Measurements from ENCODE around the gene NCOR2.

Gene NCOR2

GRCh38 chr12:124583854-124584253, 16.4 kb upstream of the NCOR2 start:
- peaks cover 9% of the 10 kb centered on the region for H3K27me3 ChIP-seq (ENCODE audit: control insufficient read depth, insufficient read depth, low read length)
- no peaks in the 10 kb centered on the region for H3K36me3 ChIP-seq (ENCODE audit: insufficient read depth, low read length)
- H3K4me3 ChIP-seq (ENCODE audit: low read length), result no peak overlapping the region
- H3K9me3 ChIP-seq (replicated peaks; ENCODE audit: low read length), result peaks cover 14% of the 10 kb centered on the region
- no peak overlapping the region for H3K4me2 ChIP-seq (ENCODE audit: low read length)
- peaks cover 5% of the 10 kb centered on the region for H3K4me1 ChIP-seq (ENCODE audit: control insufficient read depth, insufficient read depth, low read length)
- H3K9ac ChIP-seq (ENCODE audit: low read depth, low read length), result no peak overlapping the region

GRCh38 chr12:124582108-124582424, 14.7 kb upstream of the NCOR2 start:
- Histone ChIP-seq H3K4me3 (ENCODE audit: low read length) (no peak overlapping the region), H3K4me2 (ENCODE audit: low read length) (no peak overlapping the region), H3K9ac (ENCODE audit: low read depth, low read length) (no peak overlapping the region), H3K36me3 (ENCODE audit: insufficient read depth, low read length) (no peaks in the 10 kb centered on the region), H3K9me3 (replicated peaks; ENCODE audit: low read length) (peaks cover 14% of the 10 kb centered on the region), H3K27me3 (ENCODE audit: control insufficient read depth, insufficient read depth, low read length) (peaks cover 9% of the 10 kb centered on the region), H3K4me1 (ENCODE audit: control insufficient read depth, insufficient read depth, low read length) (no peaks in the 10 kb centered on the region)

DNA sequence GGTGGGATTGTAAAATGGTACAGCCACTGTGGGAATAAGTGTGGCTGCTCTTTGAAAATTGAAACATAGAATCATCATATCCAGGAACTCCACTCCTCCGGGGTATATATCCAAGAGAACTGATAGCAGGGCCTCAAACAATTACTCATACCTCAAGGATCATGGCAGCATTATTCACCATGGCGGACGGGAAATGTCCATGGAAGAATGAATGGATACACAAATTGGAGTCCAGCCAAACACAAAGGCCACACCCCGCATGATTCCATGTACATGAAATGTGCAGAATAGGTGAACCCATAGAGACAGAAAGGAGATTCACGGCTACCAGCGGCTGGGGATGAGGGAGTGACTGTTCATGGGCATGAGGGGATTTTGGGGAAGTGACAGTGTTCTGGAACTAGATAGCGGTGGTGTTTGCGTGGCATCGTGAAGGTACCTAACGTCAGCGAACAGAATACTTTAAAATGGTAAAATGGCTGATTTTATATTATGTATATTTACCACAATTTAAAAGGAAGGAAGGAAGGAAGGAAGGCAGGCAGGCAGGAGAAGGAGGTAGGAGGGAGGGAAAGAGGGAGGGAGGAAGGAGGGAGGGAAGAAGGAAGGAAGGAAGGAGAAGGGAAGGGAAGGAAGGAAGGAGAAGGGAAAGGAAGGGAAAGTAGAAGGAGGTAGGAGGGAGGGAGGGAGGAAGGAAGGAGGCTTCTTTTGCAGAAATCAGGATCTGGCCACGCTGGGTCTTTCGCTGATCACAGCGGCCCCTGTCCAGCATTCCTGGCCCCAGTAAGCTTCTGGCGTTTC, 14.1 kb upstream of the NCOR2 start:
- Histone ChIP-seq H3K9me3 (replicated peaks; ENCODE audit: low read length) (peaks cover 14% of the 10 kb centered on the region), H3K4me3 (ENCODE audit: low read length) (no peak overlapping the region), H3K27me3 (ENCODE audit: control insufficient read depth, insufficient read depth, low read length) (peaks cover 6% of the 10 kb centered on the region), H3K4me2 (ENCODE audit: low read length) (no peak overlapping the region), H3K4me1 (ENCODE audit: control insufficient read depth, insufficient read depth, low read length) (no peaks in the 10 kb centered on the region), H3K9ac (ENCODE audit: low read depth, low read length) (no peak overlapping the region), H3K36me3 (ENCODE audit: insufficient read depth, low read length) (no peaks in the 10 kb centered on the region)

- no peaks in the 10 kb centered on the region for H3K36me3 ChIP-seq (ENCODE audit: insufficient read depth, low read length)
- H3K27me3 ChIP-seq (ENCODE audit: control insufficient read depth, insufficient read depth, low read length), result peaks cover 9% of the 10 kb centered on the region
- H3K9me3 ChIP-seq (replicated peaks; ENCODE audit: low read length), result peaks cover 14% of the 10 kb centered on the region
- no peak overlapping the region for H3K4me3 ChIP-seq (ENCODE audit: low read length)
- no peak overlapping the region for H3K4me2 ChIP-seq (ENCODE audit: low read length)
- no peaks in the 10 kb centered on the region for H3K4me1 ChIP-seq (ENCODE audit: control insufficient read depth, insufficient read depth, low read length)
- H3K9ac ChIP-seq (ENCODE audit: low read depth, low read length), result no peak overlapping the region
These were observed 12.6 kb upstream of the NCOR2 start for GRCh38 chr12:124579921-124580517.

DNA sequence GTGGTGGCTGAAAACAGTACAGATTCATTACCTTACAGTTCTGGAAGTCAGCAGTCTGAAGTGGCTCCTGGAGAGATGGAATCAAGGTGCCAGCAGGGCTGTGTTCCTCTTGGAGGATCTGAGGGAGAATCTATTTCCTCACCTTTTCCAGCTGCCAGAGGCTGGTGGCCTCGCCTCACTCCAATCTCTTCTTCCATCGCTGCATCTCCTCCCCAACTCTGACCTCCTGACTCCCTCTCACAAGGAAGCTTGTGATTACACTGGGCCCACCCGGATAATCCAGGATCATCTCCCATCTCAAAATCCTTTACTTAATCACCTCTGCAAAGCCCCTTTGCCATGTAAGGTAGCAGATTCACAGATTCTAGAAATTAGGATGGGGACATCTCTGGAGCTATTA, 11.4 kb upstream of the NCOR2 start:
- Histone ChIP-seq H3K27me3 (ENCODE audit: control insufficient read depth, insufficient read depth, low read length) (peaks cover 9% of the 10 kb centered on the region), H3K4me2 (ENCODE audit: low read length) (no peak overlapping the region), H3K4me1 (ENCODE audit: control insufficient read depth, insufficient read depth, low read length) (no peaks in the 10 kb centered on the region), H3K4me3 (ENCODE audit: low read length) (no peak overlapping the region), H3K9me3 (replicated peaks; ENCODE audit: low read length) (peaks cover 14% of the 10 kb centered on the region), H3K36me3 (ENCODE audit: insufficient read depth, low read length) (no peaks in the 10 kb centered on the region), H3K9ac (ENCODE audit: low read depth, low read length) (no peak overlapping the region)

- Histone ChIP-seq H3K4me2 (ENCODE audit: low read length) (no peak overlapping the region), H3K4me3 (ENCODE audit: low read length) (no peak overlapping the region), H3K4me1 (ENCODE audit: control insufficient read depth, insufficient read depth, low read length) (no peaks in the 10 kb centered on the region), H3K36me3 (ENCODE audit: insufficient read depth, low read length) (no peaks in the 10 kb centered on the region), H3K9ac (ENCODE audit: low read depth, low read length) (no peak overlapping the region), H3K9me3 (replicated peaks; ENCODE audit: low read length) (peaks cover 14% of the 10 kb centered on the region), H3K27me3 (ENCODE audit: control insufficient read depth, insufficient read depth, low read length) (peaks cover 9% of the 10 kb centered on the region)
These were observed 11.0 kb upstream of the NCOR2 start for GRCh38 chr12:124578445-124578844.

GRCh38 chr12:124577986-124578385, 10.6 kb upstream of the NCOR2 start:
- H3K4me3 ChIP-seq (ENCODE audit: low read length), result no peak overlapping the region
- H3K4me1 ChIP-seq (ENCODE audit: control insufficient read depth, insufficient read depth, low read length), result no peaks in the 10 kb centered on the region
- no peaks in the 10 kb centered on the region for H3K36me3 ChIP-seq (ENCODE audit: insufficient read depth, low read length)
- H3K27me3 ChIP-seq (ENCODE audit: control insufficient read depth, insufficient read depth, low read length), result peaks cover 9% of the 10 kb centered on the region
- peaks cover 14% of the 10 kb centered on the region for H3K9me3 ChIP-seq (replicated peaks; ENCODE audit: low read length)
- no peak overlapping the region for H3K9ac ChIP-seq (ENCODE audit: low read depth, low read length)
- H3K4me2 ChIP-seq (ENCODE audit: low read length), result no peak overlapping the region

GRCh38 chr12:124577374-124577773, 10.0 kb upstream of the NCOR2 start:
- H3K9ac ChIP-seq (ENCODE audit: low read depth, low read length), result no peak overlapping the region
- H3K27me3 ChIP-seq (ENCODE audit: control insufficient read depth, insufficient read depth, low read length), result peaks cover 9% of the 10 kb centered on the region

GRCh38 chr12:124576061-124576650, 8.7 kb upstream of the NCOR2 start:
- Histone ChIP-seq H3K4me1 (ENCODE audit: control insufficient read depth, insufficient read depth, low read length) (no peaks in the 10 kb centered on the region), H3K36me3 (ENCODE audit: insufficient read depth, low read length) (no peaks in the 10 kb centered on the region), H3K9me3 (replicated peaks; ENCODE audit: low read length) (peaks cover 14% of the 10 kb centered on the region), H3K4me3 (ENCODE audit: low read length) (no peak overlapping the region), H3K4me2 (ENCODE audit: low read length) (no peak overlapping the region), H3K27me3 (ENCODE audit: control insufficient read depth, insufficient read depth, low read length) (peaks cover 9% of the 10 kb centered on the region), H3K9ac (ENCODE audit: low read depth, low read length) (no peak overlapping the region)

More at GRCh38 chr12:124577374-124577773, 10.0 kb upstream of the NCOR2 start:
- Histone ChIP-seq H3K4me1 (ENCODE audit: control insufficient read depth, insufficient read depth, low read length) (no peaks in the 10 kb centered on the region), H3K4me2 (ENCODE audit: low read length) (no peak overlapping the region), H3K36me3 (ENCODE audit: insufficient read depth, low read length) (no peaks in the 10 kb centered on the region), H3K4me3 (ENCODE audit: low read length) (no peak overlapping the region), H3K9me3 (replicated peaks; ENCODE audit: low read length) (peaks cover 14% of the 10 kb centered on the region)

DNA sequence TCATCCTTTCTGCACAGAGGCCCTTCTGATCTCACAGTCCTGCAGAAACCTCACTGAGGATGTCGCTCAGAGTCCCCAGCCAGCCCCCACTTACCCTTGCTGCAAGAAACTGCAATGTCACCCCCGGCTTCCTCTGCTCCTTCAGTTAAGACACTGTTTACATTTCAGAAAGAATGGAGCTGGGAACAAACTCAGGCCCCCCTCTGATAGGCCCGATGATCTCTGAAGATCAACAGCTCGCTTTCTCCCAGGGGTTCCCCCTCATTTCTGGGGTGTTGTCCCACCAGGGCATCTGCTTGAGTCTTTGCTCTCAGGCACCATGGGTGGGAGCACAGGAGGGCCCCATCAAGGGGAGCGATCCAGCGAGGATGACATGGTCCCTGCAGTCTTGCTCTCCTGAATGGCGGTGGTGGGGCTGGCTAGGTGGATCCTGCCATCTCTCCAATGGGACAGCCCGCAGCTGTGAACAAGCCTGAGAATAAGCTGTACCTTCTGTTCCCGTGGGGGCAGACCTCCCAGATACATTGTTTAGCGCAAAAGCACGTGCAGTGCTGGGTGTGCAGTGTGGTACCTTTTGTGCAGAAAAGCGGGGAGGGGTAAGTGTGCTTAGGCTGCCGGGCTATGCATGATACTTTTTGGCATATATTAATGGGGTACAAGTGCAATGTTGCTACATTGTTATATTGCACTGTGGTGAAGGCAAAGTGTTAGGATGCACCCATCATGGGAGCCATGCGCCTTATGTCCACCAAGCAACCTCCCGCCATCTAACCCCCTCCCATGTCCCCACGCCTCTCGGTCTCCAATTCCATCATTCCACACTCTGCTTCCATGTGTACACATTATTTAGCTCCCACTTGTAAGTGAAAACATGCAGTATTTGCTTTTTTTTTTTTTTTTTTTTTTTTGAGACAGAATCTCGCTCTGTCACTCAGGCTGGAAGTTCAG, 6.7 kb upstream of the NCOR2 start:
- H3K36me3 ChIP-seq (ENCODE audit: insufficient read depth, low read length), result no peaks in the 10 kb centered on the region
- peaks cover 6% of the 10 kb centered on the region for H3K27me3 ChIP-seq (ENCODE audit: control insufficient read depth, insufficient read depth, low read length)
- no peak overlapping the region for H3K4me3 ChIP-seq (ENCODE audit: low read length)
- H3K4me1 ChIP-seq (ENCODE audit: control insufficient read depth, insufficient read depth, low read length), result peaks cover 1% of the 10 kb centered on the region
- no peak overlapping the region for H3K4me2 ChIP-seq (ENCODE audit: low read length)
- peaks cover under 1% of the 10 kb centered on the region for H3K9me3 ChIP-seq (replicated peaks; ENCODE audit: low read length)
- no peak overlapping the region for H3K9ac ChIP-seq (ENCODE audit: low read depth, low read length)

GRCh38 chr12:124571556-124571955, 4.1 kb upstream of the NCOR2 start:
- Histone ChIP-seq H3K4me3 (ENCODE audit: low read length) (no peak overlapping the region), H3K36me3 (ENCODE audit: insufficient read depth, low read length) (no peaks in the 10 kb centered on the region), H3K27me3 (ENCODE audit: control insufficient read depth, insufficient read depth, low read length) (peaks cover 3% of the 10 kb centered on the region), H3K4me1 (ENCODE audit: control insufficient read depth, insufficient read depth, low read length) (peaks cover 15% of the 10 kb centered on the region), H3K9ac (ENCODE audit: low read depth, low read length) (no peak overlapping the region), H3K4me2 (ENCODE audit: low read length) (no peak overlapping the region), H3K9me3 (replicated peaks; ENCODE audit: low read length) (no peaks in the 10 kb centered on the region)
